Mononuclear cell (primary cell): ENCODE measurements around the gene CES1. TPM values are rescaled to one million over a fixed set of nuclear protein-coding genes. Genes with fewer than 3 reads are reported as not detected.
"Not testable (repeated sequence)": the region's sequence is repeated elsewhere in the genome, so short reads cannot be mapped to it uniquely, and the experiment has no call there.

Source experiments
- H3K27me3 ChIP-seq: 2 replicates; pipeline ENCODE4 v1.6.0; 2011; ENCODE audit warnings: low read length, control low read depth; ENCODE audit not compliant: insufficient read depth
- H3K4me1 ChIP-seq: 2 replicates; pipeline ENCODE4 v1.5.1; 2011; ENCODE audit warnings: mild to moderate bottlenecking, low read length, control low read depth; ENCODE audit not compliant: insufficient read depth
- H3K4me3 ChIP-seq: 2 replicates; pipeline ENCODE4 v1.5.1; 2011; ENCODE audit warnings: mild to moderate bottlenecking, low read length, moderate library complexity
- H3K9me3 ChIP-seq: 2 replicates; pipeline ENCODE4 v1.5.1; 2011; ENCODE audit warnings: low read depth, mild to moderate bottlenecking, control low read depth, low read length
- total RNA-seq: library from RNA; depleted of rRNA; stranded (reverse); fragments of >200 nt; gene quantifications from one replicate; pipeline ENCODE4 v1.2.3, GENCODE V29; 2012

CES1 gene
- total RNA-seq, 1 donor, result 27.1 TPM

DNA sequence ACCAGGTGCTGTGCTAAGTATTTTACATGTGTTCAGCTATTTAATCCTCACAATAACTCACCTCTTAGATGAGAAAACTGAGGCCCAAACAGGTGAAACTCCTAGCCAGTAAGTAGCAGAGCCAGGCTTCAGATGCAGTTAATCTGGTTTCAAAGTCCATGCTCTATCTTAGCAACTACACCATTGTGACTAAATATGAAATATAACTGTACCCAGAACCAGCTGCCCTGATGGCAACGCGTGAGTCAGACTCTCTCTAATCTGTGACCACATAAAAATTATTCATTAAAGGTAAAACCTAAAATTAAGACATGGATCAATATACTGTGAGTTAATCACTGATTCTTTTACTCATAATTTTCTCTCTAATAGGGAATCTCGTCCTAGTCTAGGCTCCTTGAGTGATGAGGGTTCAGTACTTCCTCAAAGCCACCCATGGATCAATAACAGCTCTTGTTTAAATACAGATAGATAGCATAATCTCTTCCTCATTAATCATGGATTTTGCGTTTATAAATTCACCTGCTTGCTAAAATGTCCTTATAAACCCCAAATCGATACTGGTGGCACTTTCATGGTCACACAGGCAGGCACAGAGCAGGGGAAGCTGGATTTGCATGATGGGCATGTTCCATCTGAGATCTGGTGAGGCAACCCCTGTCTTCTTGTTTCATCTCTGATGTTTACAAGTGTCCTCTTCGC is 50.7 kb downstream of the CES1 start:
- H3K4me1 ChIP-seq, result peaks cover 18% of the 10 kb centered on the region
- not testable (repeated sequence) for H3K4me3 ChIP-seq

DNA sequence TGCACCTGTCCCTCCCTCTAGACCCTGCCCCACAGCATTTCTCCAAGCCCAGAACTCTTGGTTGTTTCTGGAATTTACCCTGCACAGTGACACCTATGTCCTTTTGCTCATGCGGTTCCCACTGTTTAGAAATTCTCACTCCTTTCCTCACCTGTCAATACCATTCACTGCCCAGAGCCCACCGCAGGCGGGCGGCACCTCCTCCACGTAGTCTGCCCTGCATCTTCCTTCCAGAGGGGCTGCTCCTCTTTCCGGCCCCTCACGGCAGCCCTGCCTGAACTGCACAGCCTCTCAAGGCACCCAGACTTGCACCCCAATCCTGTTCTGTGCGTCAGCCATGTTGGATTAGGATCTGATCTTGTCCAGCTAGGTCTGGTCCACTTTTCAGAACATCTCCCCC is 51.4 kb downstream of the CES1 start:
- H3K4me3 ChIP-seq, H3K27me3 ChIP-seq, H3K9me3 ChIP-seq: not testable (repeated sequence)
- H3K4me1 ChIP-seq, result peaks cover 18% of the 10 kb centered on the region

More for the DNA sequence above, 50.7 kb downstream of the CES1 start:
- H3K27me3 ChIP-seq, H3K9me3 ChIP-seq: not testable (repeated sequence)

DNA sequence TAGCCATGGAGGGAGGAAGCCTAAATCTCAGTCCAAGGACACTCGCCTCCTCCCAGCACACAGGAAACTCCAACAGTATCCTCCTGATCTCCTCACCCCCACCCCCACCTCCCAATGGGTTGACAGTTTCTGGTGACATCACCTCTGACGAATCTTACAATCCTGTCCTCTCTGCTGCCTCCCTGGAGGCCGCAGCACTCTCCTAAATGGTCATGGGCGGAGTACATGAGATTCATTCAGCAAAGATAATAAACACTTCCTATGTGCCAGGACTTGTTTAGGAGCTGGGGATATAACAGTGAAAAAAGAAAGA is 52.8 kb downstream of the CES1 start:
- H3K4me3 ChIP-seq, H3K9me3 ChIP-seq, H3K27me3 ChIP-seq: not testable (repeated sequence)
- H3K4me1 ChIP-seq, result peaks cover 18% of the 10 kb centered on the region

DNA sequence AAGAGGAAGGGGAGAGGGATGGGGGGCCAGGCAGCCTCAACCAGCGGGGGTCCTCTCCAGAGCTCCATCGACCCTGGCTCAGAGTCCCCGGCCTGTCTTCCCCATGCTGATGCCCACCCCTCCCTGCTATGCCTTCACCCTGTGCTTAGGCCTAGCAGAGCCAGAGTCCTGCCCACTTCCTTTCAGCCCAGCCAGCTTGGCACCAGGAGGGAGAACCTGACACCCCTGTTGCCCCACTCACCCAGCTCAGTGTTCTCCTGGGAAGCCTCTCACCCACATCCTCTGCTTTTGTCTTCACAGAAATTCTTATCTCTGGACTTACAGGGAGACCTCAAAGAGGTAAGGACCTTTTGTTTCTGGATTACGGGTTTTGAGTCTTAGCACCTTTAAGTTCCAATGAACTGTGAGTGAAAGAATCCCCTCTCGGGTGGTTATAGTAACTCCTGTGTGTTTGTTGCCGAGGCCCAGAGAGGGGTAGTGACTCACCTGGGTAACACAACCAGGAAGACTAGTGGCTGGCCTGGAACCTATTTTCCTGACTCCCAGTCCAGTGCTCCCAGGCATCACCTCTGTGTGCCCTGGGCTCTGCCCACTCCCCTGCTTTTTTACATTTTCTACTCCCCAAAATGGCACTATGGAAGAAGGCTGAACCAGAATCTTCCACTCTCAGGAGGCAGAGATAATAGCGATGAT is 53.3 kb downstream of the CES1 start:
- Histone ChIP-seq H3K9me3 (no peaks in the 10 kb centered on the region), H3K4me3 (no peak overlapping the region), H3K4me1 (peaks cover 14% of the 10 kb centered on the region), H3K27me3 (no peaks in the 10 kb centered on the region)

- H3K4me3 ChIP-seq, result no peak overlapping the region
- H3K27me3 ChIP-seq, result no peaks in the 10 kb centered on the region
- peaks cover 11% of the 10 kb centered on the region for H3K4me1 ChIP-seq
- no peaks in the 10 kb centered on the region for H3K9me3 ChIP-seq
These were observed 54.1 kb downstream of the CES1 start for GRCh38 chr16:55778757-55779156.

- Histone ChIP-seq H3K27me3 (no peaks in the 10 kb centered on the region), H3K9me3 (no peaks in the 10 kb centered on the region), H3K4me1 (no peaks in the 10 kb centered on the region)
These were observed 57.0 kb downstream of the CES1 start for GRCh38 chr16:55775857-55776256.

GRCh38 chr16:55773859-55774549 is 58.9 kb downstream of the CES1 start:
- Histone ChIP-seq H3K4me3 (no peak overlapping the region), H3K27me3 (no peaks in the 10 kb centered on the region), H3K4me1 (no peaks in the 10 kb centered on the region), H3K9me3 (no peaks in the 10 kb centered on the region)

More at GRCh38 chr16:55775857-55776256, 57.0 kb downstream of the CES1 start:
- H3K4me3 ChIP-seq, result no peak overlapping the region

GRCh38 chr16:55765161-55765560 is 67.7 kb downstream of the CES1 start:
- Histone ChIP-seq H3K4me1 (no peaks in the 10 kb centered on the region), H3K27me3 (no peaks in the 10 kb centered on the region), H3K4me3 (no peak overlapping the region), H3K9me3 (no peaks in the 10 kb centered on the region)

DNA sequence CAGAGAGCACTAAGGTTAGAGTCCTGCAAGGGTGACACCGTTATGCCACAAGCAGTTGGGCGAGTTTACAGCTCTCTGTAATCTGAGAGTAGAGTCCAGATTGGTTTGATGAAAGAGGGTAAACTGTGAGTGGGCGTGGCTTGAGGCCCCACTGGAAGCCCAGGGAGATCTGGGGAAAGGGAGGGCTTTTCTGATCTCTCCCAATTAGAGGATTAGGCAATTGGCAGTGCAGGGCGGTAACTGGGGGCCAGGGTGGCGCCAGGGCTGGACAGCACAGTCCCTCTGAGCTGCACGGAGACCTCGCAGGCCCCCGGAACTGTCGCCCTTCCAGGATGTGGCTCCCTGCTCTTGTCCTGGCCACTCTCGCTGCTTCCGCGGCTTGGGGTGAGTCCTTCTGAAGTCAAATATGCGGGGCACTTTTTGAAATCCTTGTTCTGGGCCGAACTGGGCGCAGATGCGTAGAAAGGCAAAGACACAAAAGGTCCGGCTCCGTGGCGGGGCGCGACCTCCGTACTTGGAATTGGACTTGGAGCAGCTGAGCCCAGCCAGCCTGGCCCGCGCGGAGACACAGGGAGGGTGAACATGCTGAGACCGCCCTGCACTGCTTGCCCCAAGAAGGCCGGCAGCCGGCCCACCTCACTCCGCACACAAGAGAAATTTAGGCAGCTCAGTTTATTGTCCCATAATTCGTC is 72.4 kb downstream of the CES1 start:
- Histone ChIP-seq H3K4me1 (peaks cover 8% of the 10 kb centered on the region), H3K4me3 (no peak overlapping the region), H3K27me3 (no peaks in the 10 kb centered on the region), H3K9me3 (no peaks in the 10 kb centered on the region)

GRCh38 chr16:55759965-55760309 is 73.0 kb downstream of the CES1 start:
- not testable (repeated sequence) for H3K9me3 ChIP-seq, H3K27me3 ChIP-seq, H3K4me3 ChIP-seq

GRCh38 chr16:55757595-55758527 is 75.0 kb downstream of the CES1 start:
- H3K4me3 ChIP-seq, H3K27me3 ChIP-seq, H3K9me3 ChIP-seq: not testable (repeated sequence)
- H3K4me1 ChIP-seq, result peaks cover 23% of the 10 kb centered on the region

More at GRCh38 chr16:55759965-55760309, 73.0 kb downstream of the CES1 start:
- not testable (repeated sequence) for H3K4me1 ChIP-seq

GRCh38 chr16:55756963-55757362 is 75.9 kb downstream of the CES1 start:
- no peak overlapping the region for H3K4me3 ChIP-seq
- no peaks in the 10 kb centered on the region for H3K27me3 ChIP-seq
- peaks cover 7% of the 10 kb centered on the region for H3K9me3 ChIP-seq
- H3K4me1 ChIP-seq, result peaks cover 28% of the 10 kb centered on the region

GRCh38 chr16:55754056-55754455 is 78.8 kb downstream of the CES1 start:
- H3K4me3 ChIP-seq, result no peak overlapping the region
- peaks cover 28% of the 10 kb centered on the region for H3K4me1 ChIP-seq
- H3K27me3 ChIP-seq, result no peaks in the 10 kb centered on the region
- peaks cover 7% of the 10 kb centered on the region for H3K9me3 ChIP-seq

- H3K9me3 ChIP-seq, result not testable (repeated sequence)
These were observed 79.7 kb downstream of the CES1 start for GRCh38 chr16:55753145-55753631.

More at GRCh38 chr16:55753145-55753631, 79.7 kb downstream of the CES1 start:
- H3K4me1 ChIP-seq, result peaks cover 28% of the 10 kb centered on the region
- H3K4me3 ChIP-seq, H3K27me3 ChIP-seq: not testable (repeated sequence)
